Astrocyte (in vitro differentiated cells and primary cell): ENCODE results near the gene CSNK1A1.

ENCODE experiments used
- EZH2 ChIP-seq: IDR thresholded peaks from 2 replicates; pipeline ENCODE4 v1.6.1; 2012; ENCODE audit warnings: mild to moderate bottlenecking, low read length, inconsistent platforms; ENCODE audit not compliant: insufficient read depth
- TF ChIP-seq, protein P1 (sequence below): IDR thresholded peaks from 2 replicates; pipeline ENCODE4 v1.5.1; 2011; ENCODE audit warnings: low read depth, mild to moderate bottlenecking, inconsistent platforms, low read length, moderate library complexity; ENCODE audit not compliant: insufficient read depth

DNA sequence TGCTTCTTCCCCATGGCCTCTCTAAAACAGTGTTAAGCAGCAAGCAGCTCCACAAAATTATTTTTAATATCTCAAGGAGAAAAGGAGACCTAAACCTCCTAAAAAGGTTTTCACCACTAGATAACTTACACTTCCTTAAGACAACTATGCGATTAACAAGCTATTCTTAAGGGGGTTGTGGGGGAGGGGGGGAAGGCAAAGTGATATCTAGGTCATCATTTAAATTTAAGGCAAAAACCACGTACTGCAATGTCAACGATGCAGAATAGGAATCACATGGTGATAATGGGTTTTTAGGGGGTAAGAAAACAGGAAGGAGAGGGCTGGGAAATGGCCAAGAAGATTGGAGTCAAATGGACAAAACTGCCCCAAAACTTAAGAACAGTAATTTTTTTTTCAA, 32.6 kb downstream of the CSNK1A1 start:
- TF ChIP-seq, protein P1, sequence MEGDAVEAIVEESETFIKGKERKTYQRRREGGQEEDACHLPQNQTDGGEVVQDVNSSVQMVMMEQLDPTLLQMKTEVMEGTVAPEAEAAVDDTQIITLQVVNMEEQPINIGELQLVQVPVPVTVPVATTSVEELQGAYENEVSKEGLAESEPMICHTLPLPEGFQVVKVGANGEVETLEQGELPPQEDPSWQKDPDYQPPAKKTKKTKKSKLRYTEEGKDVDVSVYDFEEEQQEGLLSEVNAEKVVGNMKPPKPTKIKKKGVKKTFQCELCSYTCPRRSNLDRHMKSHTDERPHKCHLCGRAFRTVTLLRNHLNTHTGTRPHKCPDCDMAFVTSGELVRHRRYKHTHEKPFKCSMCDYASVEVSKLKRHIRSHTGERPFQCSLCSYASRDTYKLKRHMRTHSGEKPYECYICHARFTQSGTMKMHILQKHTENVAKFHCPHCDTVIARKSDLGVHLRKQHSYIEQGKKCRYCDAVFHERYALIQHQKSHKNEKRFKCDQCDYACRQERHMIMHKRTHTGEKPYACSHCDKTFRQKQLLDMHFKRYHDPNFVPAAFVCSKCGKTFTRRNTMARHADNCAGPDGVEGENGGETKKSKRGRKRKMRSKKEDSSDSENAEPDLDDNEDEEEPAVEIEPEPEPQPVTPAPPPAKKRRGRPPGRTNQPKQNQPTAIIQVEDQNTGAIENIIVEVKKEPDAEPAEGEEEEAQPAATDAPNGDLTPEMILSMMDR, result no peak
- no peak for TF ChIP-seq EZH2
